HG02885 (cell line): ENCODE measurements around the gene SERPINA12.

ENCODE experiments used
- ATAC-seq: cut with Tn5 transposase; IDR thresholded peaks from one replicate; pipeline ENCODE4 v1.9.1; 2021; ENCODE audit warnings: mild to moderate bottlenecking; ENCODE audit not compliant: unreplicated experiment, poor library complexity

Gene SERPINA12

DNA sequence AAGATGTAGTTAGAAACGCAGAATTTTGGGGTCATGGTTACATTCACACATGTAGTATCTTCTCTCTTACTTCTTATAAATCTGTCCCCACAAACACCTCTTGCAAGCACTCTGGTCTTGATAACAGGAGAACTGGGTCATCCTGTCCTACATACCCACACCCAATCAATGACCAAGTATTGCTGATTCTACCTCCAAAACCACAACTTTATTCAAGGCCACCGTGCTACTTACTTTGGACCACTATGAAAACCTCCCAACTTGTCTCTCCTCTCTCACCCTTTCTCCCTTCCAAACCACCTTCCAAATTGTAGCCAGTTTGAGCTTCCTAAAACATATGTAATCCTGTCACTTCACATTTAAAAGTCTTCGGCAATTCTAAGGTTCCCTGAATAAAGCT, 62.1 kb downstream of the SERPINA12 start:
- ATAC-seq = no peak

DNA sequence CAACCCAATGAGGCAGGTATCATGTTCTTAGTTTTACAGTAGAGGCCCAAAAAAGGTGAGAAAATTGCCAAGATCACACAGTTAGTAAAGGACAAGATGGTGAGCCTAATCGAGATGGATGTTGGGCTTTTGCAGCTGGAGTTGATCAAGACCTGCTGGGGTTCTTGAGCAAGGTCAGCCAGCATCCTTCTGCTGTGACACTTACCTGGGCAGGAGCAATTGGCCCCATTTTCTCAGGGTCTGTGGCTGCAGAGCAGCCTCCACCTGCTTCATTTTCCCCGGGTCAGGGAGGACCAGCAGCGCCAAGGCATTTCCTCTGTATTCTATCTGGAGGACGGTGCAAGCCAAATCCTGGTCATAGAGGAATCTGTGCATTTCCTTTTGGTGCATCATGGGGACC, 63.1 kb downstream of the SERPINA12 start:
- no peak for ATAC-seq

DNA sequence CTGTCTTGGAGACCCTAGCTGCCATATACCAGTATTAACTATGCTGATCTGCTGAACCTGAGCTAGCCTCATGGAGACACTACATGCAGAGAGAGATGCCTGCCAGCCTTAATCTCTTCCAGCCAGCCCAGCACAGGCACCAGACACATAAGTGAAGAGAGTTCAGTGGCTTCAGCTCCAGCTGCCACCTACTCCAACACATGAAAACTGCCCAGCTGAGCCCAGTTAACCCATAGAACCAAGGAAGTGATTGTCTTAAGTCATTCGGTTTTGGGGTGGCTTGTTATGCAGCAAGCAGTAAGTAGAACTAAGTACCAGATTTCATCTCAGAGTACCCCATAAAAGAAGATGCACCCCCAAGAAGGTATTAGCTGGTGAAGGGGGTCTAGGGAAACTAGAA, 64.3 kb downstream of the SERPINA12 start:
- ATAC-seq = no peak

DNA sequence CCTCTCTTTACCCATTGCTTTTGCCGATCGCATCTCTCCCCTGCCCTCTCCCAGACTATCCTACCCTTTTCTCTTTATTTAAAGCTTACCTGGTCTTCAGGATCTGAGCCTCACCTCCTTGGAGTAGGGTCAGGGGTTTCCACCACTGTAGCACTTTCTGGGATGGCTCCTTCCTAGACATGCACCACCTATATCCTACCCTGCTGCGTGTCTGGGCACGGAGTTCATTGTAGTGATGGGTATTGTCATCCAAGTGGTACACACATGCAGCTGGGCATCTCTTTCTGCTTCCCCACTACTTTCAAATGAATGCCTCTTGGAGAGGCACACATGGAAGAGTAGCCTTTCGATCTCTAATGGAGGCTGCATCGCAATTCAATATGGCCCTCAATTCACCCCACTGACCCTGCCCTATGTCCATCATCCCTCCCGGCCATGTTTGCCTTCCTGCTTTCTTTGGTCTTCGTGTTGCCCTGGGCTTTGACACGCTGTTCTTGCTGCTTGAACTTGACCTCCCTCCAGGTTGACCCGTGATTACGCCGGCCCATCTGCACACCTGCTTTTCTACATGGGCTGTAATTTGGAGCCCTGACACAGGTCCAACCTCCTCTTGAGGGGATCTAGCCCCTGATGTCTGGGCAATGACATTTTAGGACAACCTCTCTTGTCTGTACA, 67.6 kb downstream of the SERPINA12 start:
- ATAC-seq = no peak

DNA sequence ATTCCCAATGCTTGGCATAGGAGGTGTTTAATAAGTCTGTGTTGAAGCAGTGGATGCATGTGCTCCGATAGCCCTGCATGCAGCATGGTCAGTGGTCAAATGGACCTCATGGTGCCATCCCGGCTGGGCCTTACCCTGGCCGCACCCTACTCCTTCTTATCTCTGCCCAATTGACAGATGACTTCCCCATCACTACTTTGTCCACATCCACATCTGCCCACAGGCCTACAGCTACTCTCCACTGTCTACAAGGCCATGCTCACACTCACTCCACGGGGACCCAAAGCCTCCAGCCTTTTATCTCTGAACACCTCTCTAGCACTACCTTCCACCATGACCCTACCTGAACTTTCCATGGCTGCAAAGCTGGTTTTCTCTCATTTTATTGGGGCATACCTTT, 68.1 kb downstream of the SERPINA12 start:
- ATAC-seq = no peak

DNA sequence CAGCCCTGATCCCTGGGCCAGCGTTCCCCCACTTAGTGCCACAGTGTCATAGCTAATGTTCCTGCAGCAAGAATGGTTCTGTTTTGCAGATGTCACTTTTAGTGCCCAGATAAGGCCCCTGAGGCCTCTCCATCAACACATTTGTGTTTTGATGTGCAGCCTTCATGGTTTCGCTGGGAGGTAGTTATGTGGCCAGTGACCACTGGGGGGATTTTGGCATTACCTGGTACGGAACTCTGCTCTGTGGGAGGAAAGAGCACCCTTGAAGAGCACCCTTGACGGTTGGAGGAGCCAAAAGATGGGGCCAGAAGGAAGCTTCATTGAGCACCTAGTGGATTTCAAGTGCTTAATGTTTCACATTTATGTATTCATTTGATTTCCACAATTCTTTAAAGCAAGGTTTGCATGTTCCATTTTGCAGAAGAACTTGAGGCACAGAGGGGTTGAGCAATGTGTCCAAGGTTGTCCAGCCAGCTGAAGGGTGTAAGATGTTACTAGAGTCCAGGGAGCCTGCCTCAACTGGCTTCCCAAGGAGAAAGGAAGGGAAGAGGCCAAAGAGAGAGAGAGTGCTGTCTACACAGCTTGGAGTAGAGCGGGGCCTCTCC, 69.7 kb downstream of the SERPINA12 start:
- no peak for ATAC-seq
